K562 (cell line): Measurements from ENCODE around the gene GBA3. TPM values are rescaled to one million over a fixed set of nuclear protein-coding genes. Genes with fewer than 3 reads are reported as not detected.

Experiments
- AFF4 ChIP-seq: sonication (generic); formaldehyde crosslinking; IDR thresholded peaks from 2 replicates; pipeline ENCODE4 v1.8.0; 2023; ENCODE audit warnings: mild to moderate bottlenecking, missing genetic modification reagents
- HSF4 ChIP-seq: fragments of 250-450 bp; sonication (Bioruptor Pico); IDR thresholded peaks from 2 replicates; pipeline ENCODE4 v2.1.2; 2022; ENCODE audit warnings: mild to moderate bottlenecking, moderate library complexity, borderline replicate concordance
- SIRT6 ChIP-seq: IDR thresholded peaks from one replicate; pipeline ENCODE4 v1.6.1; 2012; ENCODE audit warnings: low read depth, mild to moderate bottlenecking, control low read depth, inconsistent platforms, low read length, moderate library complexity
- ZNF121 ChIP-seq: sonication (generic); formaldehyde crosslinking; conservative IDR thresholded peaks from 2 replicates; pipeline ENCODE4 v1.8.0; 2022; ENCODE audit warnings: missing genetic modification reagents
- ZNF165 ChIP-seq: fragments of 250-450 bp; sonication (Bioruptor Pico); IDR thresholded peaks from 2 replicates; pipeline ENCODE4 v1.4.0; 2020; ENCODE audit warnings: borderline replicate concordance
- ZNF347 ChIP-seq: fragments of 450-650 bp; formaldehyde crosslinking; IDR thresholded peaks from 2 replicates; pipeline ENCODE4 v1.4.0; 2020; ENCODE audit warnings: low read depth, mild to moderate bottlenecking, moderate library complexity
- polyA plus RNA-seq, 8 experiments: library from polyadenylated mRNA; depleted of rRNA in 4 of 8; stranded (reverse) in 5 of 8; unstranded in 3 of 8; fragments of >200 nt; fragmentation: Nextera tagmentation in 2 of 8; fragmentation: Illumina TruSeq in 1 of 8; extraction: Ambion mirVana in 2 of 8; extraction: Trizol in 1 of 8; gene quantifications; 2 replicates each; pipeline versions ENCODE4 v1.2.1 to v1.2.3, GENCODE V29; 2011 to 2014; ENCODE audit warnings: inconsistent platforms in 1 of 8, missing spikeins in 1 of 8
- total RNA-seq, 7 experiments: library from RNA; depleted of rRNA in 6 of 7; stranded (reverse); fragments of >200 nt in 6 of 7; fragmentation: Illumina TruSeq in 2 of 7; extraction: Trizol in 2 of 7; gene quantifications; 2 replicates each; pipeline versions ENCODE4 v1.2.1 to v1.2.3, GENCODE V29; 2011 to 2021; ENCODE audit warnings: low replicate concordance in 1 of 7
- TF ChIP-seq, protein P1 (sequence below): sonication (generic); formaldehyde crosslinking; IDR thresholded peaks from 2 replicates; pipeline ENCODE4 v1.8.0; 2022; ENCODE audit warnings: mild to moderate bottlenecking, missing genetic modification reagents

GBA3 gene
- total and polyA plus RNA-seq, 9 of the 15 experiments (the other 6 are each of a cell fraction or from before 2014, with no cell fraction given), result 0.13 to 0.75 (median 0.40) TPM; not detected in 1

DNA sequence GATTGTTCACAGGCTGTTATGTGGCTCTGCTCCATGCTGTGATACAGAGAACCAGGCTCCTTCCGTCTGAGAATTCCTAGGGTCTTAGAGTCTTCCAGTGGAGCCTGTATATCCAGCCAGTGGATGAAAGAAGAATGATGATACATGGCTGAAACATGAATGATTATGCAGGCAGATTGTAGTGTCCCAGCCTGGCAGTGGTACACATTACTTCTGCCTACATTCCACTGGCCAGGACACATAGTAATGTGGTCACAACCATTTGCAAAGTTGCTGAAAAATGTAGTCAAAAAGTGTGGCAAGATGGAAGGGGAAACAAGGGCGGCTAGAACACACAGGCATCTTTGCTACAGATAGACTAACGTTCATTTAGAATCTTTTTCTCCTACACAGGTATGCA is 4.5 kb upstream of the GBA3 start (continued):
- no peak for TF ChIP-seq SIRT6
- TF ChIP-seq ZNF165 (CRISPR knock-in tag), result no peak
- no peak for TF ChIP-seq ZNF347 (CRISPR knock-in tag)
- no peak for TF ChIP-seq HSF4
- TF ChIP-seq ZNF121 (CRISPR knock-in tag), result no peak
- TF ChIP-seq AFF4 (CRISPR knock-in tag), result no peak
- TF ChIP-seq, protein P1, sequence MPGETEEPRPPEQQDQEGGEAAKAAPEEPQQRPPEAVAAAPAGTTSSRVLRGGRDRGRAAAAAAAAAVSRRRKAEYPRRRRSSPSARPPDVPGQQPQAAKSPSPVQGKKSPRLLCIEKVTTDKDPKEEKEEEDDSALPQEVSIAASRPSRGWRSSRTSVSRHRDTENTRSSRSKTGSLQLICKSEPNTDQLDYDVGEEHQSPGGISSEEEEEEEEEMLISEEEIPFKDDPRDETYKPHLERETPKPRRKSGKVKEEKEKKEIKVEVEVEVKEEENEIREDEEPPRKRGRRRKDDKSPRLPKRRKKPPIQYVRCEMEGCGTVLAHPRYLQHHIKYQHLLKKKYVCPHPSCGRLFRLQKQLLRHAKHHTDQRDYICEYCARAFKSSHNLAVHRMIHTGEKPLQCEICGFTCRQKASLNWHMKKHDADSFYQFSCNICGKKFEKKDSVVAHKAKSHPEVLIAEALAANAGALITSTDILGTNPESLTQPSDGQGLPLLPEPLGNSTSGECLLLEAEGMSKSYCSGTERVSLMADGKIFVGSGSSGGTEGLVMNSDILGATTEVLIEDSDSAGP, result no peak
